Left ventricle myocardium superior (tissue), 1 donor: ENCODE results near the gene NFKBIZ. TPM values are rescaled to one million over a fixed set of nuclear protein-coding genes. Genes with fewer than 3 reads are reported as not detected.
"Not testable (repeated sequence)": the region's sequence is repeated elsewhere in the genome, so short reads cannot be mapped to it uniquely, and the experiment has no call there.

Experiments used
- ATAC-seq: fragments of 200-7000 bp; cut with Tn5 transposase; one replicate; pipeline ENCODE4 v1.9.1; 2020; ENCODE audit warnings: mild to moderate bottlenecking, moderate library complexity
- DNase-seq: peaks from one replicate; pipeline ENCODE4 v3.0.0-alpha.2; 2020
- intact Hi-C: fragments of 100-400 bp; cut with micrococcal nuclease; formaldehyde crosslinking; loops from one replicate; pipeline ENCODE4 v1.11.0; 2022
- total RNA-seq: library from RNA; stranded (reverse); fragmentation: NEBNext Ultra II Directional; extraction: Animal tissue kit (Norgen Biotek cat#: 25700); gene quantifications from one replicate; pipeline ENCODE4 v1.2.1, GENCODE V29; 2021
- donor health status: DM: no; HTN: yes; CAD: no; lungs with severe emphysema.

The NFKBIZ gene
- total RNA-seq, 1 donor from 2014 or later = 15.9 TPM

DNA sequence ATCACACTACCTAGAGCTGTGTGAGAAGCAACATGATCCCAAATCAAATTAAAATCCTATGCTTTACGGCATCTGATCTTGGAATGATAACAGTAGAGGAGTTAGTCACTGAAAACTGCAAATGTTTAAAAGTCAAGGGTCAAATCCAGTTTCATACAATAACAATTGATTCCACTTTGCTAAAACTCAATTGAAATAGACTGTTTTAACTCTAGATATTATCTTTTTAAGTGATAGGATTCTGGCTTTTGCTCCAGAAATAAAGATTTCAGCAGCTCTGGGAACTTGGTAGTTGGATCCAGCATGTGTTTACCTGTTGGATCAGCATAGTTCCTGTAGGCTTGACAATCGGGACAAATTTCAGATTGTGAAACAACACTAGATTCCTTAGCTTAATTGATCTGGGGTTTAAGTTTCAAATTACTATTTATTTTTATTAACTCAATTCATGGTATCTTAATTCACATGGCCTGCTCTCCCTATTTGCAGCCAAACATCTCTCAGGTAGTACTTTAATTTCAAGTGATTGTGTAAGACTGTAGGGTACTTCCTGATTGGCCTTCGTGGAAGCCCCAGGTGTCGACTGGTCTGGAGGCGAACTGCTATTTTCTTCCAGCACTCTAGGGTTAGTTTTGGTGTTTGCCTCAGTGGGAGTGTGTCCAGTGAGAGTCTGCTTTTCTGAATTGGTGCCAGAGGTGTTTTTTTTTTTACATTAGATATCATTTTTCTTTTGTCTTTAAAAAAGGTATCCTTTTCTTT is 16.6 kb downstream of the NFKBIZ start:
- intact Hi-C loops = no loop called here
- ATAC-seq (no peak), DNase-seq (no peak)

DNA sequence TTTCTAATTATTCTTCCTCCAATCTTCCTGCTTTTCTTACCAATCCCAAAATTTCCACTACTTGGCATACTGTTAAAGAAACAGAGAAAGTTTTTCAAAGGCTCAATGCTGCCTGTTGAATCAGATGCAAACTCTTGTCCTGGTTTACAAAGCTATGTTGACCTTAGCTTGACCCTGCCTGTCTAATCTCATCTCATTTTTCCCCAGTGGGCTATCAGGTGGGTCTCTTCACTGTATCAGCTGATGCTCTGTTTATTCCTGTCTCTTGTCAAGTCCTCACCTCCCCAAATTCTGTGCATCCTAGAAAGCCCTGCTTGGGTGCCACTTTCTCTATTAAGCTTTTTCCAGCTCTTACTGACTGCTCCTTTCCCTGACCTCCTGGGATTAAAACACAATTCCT is 18.2 kb downstream of the NFKBIZ start:
- intact Hi-C loops = no loop called here
- DNase-seq (no peak), ATAC-seq (no peak)

GRCh38 chr3:101867996-101868395 is 18.7 kb downstream of the NFKBIZ start:
- ATAC-seq = no peak
- intact Hi-C loops = no loop called here
- DNase-seq = no peak

DNA sequence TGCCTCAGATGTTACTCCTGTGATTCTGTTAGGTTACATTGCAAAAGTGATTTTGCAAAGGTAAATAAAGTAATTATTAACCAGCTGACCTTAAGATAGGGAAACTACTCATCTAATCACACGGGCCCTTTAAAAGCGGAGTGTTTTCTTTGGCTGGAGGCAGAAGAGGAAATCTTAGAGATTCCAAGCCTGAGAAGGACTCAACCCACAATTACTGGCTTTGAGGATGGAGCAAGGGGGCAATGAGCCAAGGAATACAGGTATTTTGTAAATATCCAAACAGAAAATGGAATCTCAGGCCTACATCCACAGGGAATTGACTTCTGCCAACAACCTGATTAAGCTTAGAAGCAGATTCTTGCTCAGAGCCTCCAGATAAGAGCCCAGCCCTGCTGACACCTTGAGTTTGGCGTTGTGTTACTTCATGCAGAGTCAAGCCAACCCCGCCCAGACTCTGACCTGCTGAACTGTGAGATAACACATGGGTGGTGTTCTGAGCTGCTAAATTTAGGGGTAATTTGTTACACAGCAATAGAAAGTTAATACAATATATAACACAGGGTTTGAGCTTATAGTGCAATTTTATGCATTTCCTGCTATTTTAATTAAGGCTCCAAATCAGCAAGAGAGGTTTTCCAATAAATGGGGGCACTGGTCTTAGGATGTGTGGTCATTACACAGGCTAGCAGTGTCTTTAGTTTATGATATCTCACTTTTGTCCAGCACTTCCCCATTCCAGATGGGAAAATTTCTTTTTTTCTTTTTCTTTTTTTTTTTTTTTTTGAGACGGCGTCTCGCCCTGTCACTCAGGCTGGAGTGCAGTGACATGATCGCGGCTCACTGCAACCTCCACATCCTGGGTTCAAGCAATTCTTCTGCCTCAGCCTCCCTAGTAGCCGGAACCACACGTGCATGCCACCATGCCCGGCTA is 19.5 kb downstream of the NFKBIZ start:
- DNase-seq (peak; percentile 37), ATAC-seq (peak; percentile 85)
- intact Hi-C loops = no loop called here

- intact Hi-C loops = no loop called here
- DNase-seq (no peak), ATAC-seq (no peak)
Observed at GRCh38 chr3:101870138-101870537, 20.8 kb downstream of the NFKBIZ start.

DNA sequence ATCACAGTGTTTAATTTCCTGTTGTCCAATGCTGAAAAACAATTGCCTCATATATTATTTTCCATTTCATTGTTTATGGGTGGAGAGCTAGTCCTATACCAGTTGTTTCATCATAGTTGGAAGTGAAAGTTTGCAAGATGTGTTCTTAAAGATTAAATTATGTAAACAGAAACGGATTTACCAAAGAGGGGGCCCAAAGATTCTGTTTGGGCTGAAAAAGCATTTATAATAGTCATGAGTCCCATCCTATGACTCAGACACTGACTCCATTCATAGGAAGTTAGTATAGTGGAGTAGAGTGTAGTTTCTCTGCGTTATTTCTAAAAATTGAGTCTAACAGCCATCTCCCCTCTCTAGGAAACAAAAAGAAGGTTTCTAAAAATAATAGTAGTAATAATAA is 24.3 kb downstream of the NFKBIZ start:
- DNase-seq = no peak
- no peak for ATAC-seq
- intact Hi-C loops = no loop called here

GRCh38 chr3:101876142-101876541 is 26.8 kb downstream of the NFKBIZ start:
- ATAC-seq (no peak), DNase-seq (no peak)
- intact Hi-C loops = no loop called here

GRCh38 chr3:101878589-101878988 is 29.3 kb downstream of the NFKBIZ start:
- DNase-seq (no peak), ATAC-seq (no peak)
- intact Hi-C loops = no loop called here

DNA sequence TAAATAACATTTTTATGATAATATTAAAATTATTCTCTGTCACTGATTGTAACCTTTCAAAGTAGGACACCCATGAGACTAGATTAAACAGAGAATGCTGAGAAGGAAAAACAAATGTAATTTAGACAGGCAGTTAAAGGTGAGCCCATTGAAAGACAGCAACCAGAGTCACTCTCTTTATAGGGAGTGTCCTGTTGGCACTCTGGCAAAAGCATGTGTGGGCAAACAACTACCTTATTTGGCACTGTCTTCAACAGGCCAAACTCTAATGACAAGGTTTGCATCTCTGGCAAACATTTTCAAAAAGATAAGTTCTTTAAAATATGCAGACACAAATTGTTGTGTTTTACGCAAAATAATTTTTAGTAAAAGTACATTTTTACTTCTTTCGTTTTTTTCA is 29.8 kb downstream of the NFKBIZ start:
- intact Hi-C loops = no loop called here
- ATAC-seq (no peak), DNase-seq (no peak)

GRCh38 chr3:101879623-101880284 is 30.4 kb downstream of the NFKBIZ start:
- ATAC-seq = no peak
- intact Hi-C loops = no loop called here
- DNase-seq = no peak

- DNase-seq (no peak), ATAC-seq (no peak)
- intact Hi-C loops = no loop called here
Observed at GRCh38 chr3:101884776-101885175, 35.5 kb downstream of the NFKBIZ start.

DNA sequence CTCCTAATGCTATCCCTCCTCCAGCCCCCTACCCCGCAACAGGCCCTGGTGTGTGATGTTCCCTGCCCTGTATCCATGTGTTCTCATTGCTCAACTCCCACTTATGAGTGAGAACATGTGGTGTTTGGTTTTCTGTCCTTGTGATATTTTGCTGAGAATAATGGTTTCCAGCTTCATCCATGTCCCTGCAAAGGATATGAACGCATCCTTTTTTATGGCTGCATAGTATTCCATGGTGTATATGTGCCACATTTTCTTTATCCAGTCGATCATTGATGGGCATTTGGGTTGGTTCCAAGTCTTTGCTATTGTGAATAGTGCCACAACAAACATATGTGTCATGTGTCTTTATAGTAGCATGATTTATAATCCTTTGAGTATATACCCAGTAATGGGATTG is 36.3 kb downstream of the NFKBIZ start:
- DNase-seq, ATAC-seq, intact Hi-C loops: not testable (repeated sequence)

GRCh38 chr3:101886626-101887025 is 37.3 kb downstream of the NFKBIZ start:
- DNase-seq (no peak), ATAC-seq (no peak)
- intact Hi-C loops = no loop called here

GRCh38 chr3:101888653-101889052 is 39.3 kb downstream of the NFKBIZ start:
- ATAC-seq (peak; percentile 55), DNase-seq (no peak)
- intact Hi-C loops = no loop called here

- intact Hi-C loops = no loop called here
- ATAC-seq = no peak
- DNase-seq = no peak
Observed at GRCh38 chr3:101890716-101891115, 41.4 kb downstream of the NFKBIZ start.

DNA sequence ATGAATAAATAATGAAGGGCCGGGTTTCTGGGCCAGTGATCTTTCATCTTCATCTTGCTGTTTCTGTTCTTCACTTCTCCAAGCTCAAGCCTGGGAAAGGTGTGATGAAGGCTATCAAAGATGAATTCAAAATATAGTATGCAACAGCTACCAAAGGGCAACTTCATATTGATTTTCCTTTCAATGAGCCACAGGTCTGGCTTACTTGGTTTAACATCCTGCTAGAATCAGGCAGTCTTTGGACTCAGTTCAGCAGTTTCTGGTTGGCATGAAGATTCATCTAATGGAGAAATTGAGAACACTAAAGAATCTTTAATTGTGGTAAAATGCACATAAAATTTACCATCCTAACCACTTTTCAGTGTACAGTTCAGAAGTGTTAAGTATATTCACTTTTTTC is 43.3 kb downstream of the NFKBIZ start:
- ATAC-seq (no peak), DNase-seq (no peak)
- intact Hi-C loops = no loop called here

DNA sequence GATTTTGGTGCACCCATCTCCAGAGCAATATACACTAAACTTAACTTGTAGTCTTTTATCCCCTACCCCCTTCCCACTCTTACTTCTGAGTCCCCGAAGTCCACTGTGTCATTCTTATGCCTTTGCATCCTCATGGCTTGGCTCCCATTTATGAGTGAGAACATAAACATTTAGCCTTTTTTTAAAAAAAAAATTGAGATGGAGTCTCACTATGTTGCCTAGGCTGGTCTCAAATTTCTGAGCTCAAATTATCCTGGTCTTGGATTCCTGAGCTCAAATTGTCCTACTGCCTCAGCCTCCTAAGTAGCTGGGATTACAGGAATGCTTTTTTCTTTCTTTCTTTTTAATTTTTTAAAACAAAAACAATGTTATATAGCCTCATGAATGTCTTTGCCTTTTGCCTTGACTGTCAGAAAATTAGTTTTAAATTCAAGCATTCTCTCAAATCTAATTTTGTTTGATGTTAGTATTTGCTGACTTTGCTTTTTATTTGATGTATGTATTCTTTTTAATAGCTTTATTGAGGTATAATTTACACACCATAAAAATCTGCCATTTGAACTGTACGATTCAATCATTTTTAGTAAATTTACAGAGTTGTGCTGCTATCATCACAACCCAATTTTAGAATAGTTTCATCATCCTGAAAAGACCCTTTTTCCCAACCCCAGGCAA is 46.9 kb downstream of the NFKBIZ start:
- intact Hi-C loops = no loop called here

GRCh38 chr3:101897013-101897412 is 47.7 kb downstream of the NFKBIZ start:
- intact Hi-C loops = no loop called here
- no peak for ATAC-seq
- no peak for DNase-seq

More for the DNA sequence above, 46.9 kb downstream of the NFKBIZ start:
- DNase-seq (no peak), ATAC-seq (no peak)

GRCh38 chr3:101898039-101898438 is 48.7 kb downstream of the NFKBIZ start:
- intact Hi-C loops = no loop called here
- ATAC-seq (no peak), DNase-seq (no peak)
